Putamen (tissue), 1 donor: ENCODE data around the gene MADCAM1.

Experiments used
- DNase-seq: peaks from one replicate; pipeline ENCODE4 v3.0.0-alpha.2; 2016; ENCODE audit warnings: low spot score

MADCAM1 gene

DNA sequence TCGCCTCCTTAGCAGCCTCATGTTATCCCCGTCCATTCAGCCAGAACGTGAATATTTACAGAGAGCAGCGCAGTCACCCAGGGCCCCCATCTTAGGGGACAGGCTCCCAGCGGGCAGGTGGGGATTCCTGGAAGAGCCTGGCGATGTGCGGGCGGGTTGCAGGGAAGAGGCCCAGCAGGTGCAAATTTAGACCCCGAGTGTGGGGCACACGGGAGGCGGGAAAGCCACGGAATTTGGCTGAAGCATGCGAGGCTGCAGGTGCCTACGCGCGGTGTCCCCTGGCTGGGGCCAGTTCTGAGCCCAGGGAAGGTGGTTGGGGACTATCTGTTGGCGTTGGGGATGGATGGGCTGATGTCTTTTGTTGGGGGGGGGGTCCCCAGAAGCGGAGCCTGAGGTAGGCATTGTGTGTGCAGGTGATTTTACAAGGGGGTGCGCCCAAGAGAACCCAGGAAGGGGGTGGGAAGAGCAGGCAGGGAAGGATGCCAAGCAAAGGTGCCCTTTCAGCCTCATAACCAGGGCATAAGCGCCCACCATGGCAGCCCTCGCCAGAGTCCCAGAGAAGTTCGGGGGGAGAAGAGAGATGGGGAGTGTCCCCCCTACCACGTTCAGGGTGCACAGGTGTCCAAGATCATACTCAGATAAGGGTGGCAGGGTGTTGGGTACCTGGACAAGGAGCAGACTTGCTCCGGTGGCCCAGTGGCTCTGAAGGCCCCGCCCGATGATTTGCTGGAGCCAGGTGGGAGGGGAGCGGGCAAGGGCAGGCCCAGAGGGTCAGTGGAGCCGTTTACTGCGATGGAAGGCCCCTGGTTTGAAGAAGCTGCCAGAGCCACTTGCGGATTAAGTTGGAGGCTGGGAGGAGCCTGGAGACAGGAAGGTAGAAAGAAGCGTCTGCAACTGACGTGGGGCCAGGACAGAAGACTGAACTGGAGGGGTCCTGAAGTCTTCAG lies 12.2 kb downstream of the MADCAM1 start:
- DNase-seq, result no peak

DNA sequence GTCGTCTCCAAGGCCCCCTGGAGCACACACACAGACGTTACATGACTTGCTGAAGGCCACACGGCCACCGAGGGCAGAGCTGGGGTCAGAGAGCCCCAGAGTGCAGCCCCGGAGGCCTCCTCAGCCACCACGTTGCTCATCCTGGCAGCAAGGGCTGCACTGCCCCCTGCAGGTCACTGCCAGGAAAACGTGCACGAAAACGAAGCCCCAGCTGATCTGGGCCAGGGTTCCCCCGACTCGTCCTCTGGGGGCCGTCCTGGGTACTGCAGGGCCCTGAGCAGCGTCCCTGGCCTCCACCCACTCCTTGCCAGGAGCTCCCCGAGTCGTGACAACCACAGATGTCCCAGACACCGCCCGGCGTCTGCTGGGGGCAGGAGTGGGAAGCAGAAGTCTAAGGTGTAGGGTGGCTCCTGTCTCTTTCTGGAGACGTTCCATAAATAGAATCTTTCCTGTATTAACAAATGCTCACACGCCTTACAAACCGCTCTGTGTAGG lies 14.4 kb downstream of the MADCAM1 start:
- DNase-seq, result peak; percentile 69

DNA sequence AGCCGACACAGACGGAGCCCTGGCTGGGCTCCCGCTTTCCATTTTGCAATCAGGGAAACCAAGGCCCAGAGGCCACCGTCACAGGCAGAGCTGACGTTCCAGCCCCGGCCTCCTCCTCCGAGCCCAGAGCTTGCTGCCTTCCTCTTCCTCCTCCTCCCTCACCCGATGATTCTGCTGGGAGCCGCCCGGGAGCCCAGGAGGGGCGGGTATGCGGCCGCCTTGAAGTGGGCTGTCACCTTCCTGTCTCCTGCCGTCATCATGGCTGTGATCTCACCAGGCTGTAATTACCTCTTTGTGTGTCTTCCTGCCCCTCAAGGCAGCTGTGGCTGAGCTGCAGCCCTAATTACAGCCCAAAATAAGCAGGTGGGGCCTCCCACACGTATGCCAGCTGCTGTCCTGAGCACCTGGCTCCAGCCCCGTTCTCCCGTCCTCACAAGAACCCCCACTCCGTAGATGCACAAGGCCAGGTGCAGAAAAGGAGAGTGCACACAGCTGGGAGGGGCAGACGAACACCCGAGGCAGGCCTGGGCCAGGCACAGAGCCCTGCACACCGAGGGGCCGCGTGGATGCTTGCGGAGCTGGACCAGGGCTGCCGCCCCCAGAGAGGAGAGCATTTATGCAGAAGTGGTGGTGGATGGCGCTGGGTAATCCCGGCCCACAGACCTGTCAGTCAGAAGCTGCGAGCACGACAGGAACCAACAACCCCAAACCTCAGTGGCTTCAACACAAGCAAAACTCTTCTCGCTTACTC lies 15.0 kb downstream of the MADCAM1 start:
- DNase-seq, result no peak

DNA sequence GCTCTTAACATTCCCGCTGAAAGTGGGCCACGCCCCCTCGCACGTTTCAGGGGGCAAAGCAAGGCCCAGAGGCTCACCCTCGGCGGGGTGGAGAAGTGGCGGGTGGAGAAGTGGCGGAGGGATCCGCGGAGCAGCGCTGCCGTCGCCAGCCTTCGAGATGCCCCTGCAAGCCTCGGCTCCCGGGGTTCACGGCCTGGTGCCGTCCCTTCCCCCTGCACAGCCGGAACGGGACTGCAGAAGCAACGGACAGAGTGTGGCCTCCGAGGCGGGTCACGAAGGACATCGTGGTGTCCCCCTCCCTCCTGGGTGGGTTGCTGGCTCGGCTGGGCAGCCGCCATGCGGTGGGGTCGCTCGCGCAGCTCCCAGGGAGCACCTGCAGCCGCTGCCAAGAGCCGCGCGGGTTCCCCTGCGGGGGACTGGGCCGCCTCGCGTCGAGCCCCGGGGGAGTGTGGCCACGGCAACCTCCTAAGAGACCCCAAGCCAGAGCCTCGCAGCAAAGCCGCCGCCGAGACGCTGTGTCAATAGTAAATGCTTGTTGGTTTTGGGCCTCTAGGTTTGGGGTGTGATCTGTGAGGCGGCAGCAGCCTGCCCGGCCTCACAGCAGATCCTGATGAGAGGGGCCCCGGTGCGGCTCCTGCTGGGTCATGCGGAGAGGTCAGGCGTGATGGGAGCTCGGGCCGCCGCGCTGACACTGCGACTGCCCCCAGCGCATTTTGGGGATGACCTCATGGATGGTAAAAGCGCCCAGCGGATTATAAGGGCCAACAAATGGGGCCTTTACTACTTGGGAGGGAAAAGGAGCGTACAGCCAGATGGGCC lies 16.5 kb downstream of the MADCAM1 start:
- DNase-seq, result no peak

DNA sequence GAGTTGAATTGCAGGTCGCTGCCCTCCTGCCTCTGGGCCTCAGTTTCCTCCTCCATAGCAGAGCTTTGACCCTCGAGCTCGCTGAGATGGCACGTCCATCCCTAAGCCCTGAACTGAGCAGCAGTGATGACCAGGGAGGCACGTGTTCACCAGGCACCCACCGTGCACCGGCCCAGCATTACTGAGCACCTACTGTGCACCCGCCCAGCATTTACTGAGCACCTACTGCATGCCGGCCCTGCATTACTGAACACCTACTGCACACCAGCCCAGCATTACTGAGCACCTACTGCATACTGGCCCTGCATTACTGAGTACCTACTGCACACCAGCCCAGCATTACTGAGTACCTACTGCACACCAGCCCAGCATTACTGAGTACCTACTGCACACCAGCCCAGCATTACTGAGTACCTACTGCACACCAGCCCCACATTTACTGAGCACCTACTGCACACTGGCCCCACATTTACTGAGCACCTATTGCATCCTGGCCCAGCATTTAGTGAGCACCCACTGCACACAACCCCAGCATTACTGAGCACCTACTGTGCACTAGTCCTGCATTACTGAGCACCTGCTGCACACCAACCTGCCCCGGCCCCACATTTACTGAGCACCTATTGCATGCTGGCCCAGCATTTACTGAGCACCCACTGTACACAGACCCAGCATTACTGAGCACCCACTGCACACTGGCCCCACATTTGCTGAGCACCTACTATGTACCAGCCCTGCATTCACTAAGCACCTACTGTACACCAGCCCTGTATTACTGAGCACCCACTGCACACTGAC lies 17.3 kb downstream of the MADCAM1 start:
- no peak for DNase-seq

DNA sequence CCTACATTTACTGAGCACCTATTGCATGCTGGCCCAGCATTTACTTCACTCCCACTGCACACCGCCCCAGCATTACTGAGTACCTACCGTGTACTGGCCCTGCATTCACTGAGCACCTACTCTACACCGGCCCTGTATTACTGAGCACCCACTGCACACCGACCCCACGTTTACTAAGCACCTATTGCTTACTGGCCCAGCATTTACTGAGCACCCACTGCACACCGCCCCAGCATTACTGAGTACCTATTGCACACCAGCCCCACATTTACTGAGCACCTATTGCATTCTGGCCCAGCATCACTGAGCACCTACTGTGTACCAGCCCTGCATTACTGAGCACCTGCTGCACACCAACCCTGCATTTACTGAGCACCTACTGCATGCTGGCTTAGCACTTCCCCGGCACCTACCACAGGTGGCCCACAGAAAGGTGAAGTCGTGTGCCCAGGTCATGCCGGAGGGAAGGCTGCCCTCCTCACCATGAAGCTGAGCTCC lies 17.9 kb downstream of the MADCAM1 start:
- DNase-seq, result no peak

DNA sequence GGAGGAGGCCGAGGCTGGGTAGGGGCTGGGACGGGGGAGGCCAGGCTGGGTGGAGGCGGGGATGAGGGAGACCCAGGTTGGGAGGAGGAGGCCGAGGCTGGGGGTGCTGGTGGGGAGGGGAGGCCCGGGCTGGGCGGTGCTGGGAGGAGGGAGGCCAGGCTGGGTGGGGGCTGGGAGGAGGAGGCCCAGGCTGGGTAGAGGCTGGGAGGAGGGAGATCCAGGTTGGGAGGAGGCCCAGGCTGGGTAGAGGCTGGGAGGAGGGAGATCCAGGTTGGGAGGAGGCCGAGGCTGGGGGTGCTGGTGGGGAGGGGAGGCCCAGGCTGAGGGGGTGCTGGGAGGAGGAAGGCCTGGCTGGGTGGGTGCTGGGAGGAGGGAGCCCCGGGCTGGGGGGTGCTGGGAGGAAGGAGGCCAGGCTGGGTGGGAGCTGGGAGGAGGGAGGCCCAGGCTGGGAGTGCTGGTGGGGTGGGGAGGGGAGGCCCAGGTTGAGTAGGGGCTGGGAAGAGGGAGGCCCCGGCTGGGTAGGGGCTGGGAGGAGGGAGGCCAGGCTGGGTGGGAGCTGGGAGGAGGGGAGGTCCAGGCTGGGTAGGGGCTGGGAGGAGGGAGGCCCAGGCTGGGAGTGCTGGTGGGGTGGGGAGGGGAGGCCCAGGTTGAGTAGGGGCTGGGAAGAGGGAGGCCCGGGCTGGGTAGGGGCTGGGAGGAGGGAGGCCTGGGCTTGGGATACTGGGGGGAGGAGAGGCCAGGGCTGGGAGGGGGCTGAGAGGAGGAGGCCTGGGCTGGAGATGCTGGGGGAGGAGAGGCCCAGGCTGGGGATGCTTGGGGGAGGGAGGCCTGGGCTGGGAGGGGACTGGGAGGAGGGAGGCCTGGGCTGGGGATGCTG lies 21.7 kb downstream of the MADCAM1 start:
- no peak for DNase-seq

DNA sequence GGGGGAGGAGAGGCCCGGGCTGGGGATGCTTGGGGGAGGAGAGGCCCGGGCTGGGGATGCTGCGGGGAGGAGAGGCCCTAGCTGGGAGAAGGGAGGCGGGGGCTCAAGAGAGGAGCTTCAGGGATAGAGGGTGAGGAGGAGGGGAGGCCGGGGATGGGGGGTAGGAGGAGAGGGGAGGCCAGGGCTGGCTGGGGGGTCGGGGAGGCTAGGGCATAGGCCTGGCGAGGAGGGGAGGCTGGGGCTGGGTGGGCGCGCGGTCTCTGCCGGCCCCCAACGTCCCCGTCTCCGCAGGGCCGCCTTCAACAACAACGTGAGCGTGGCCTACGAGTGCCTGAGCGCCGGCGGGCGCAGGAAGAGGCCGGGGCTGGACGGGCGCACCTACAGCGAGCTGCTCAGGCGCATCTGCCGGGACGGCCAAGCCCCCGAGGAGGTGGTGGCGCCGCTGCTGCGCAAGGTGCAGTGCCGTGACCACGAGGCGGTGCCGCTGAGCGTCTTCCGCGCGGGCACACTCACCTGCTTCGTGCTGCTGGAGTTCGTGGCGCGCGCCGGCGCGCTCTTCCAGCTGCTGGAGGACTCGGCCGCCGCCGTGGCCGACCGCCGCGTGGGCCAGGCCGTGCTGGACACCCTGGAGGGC lies 22.4 kb downstream of the MADCAM1 start:
- no peak for DNase-seq

DNA sequence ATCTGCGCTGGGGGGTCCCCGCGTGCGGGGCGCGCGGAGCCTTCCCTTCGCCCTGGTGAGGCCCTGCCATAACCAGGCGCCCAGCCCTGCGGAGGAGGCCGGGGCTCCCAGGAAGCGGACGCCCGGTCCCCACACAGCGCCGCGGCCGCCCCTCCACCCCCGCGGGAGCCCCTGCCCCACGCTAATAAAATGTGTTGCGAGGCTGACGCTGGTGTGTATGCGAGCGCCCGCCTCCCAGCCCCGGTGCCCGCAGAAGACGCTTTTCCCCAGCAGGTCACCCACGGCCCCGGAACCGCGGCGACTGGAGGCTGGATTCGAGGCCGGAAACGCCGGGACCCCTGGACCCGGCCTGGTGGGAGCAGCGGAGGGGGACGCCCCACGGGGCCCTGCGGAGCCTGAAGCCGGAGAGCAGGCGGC lies 23.2 kb downstream of the MADCAM1 start:
- DNase-seq, result no peak

DNA sequence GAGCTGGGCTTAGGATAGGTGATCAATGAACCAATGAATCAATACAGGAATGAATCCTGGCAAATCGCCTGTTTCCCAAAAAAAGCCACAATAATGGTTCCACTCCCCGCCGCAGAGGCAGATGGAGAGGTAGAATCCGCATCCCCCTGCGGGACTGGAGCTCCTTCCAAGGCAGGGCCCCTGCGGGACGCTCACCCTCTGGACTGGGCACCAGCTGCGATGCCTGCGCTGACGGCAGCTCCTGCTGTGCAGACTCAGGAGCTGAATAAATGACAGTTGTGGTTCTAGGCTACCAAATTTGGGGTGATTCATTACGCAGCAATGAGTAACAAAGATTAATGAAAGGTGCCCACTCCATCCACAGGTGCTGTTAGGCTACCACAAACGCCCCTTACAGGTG lies 26.4 kb downstream of the MADCAM1 start:
- no peak for DNase-seq

DNA sequence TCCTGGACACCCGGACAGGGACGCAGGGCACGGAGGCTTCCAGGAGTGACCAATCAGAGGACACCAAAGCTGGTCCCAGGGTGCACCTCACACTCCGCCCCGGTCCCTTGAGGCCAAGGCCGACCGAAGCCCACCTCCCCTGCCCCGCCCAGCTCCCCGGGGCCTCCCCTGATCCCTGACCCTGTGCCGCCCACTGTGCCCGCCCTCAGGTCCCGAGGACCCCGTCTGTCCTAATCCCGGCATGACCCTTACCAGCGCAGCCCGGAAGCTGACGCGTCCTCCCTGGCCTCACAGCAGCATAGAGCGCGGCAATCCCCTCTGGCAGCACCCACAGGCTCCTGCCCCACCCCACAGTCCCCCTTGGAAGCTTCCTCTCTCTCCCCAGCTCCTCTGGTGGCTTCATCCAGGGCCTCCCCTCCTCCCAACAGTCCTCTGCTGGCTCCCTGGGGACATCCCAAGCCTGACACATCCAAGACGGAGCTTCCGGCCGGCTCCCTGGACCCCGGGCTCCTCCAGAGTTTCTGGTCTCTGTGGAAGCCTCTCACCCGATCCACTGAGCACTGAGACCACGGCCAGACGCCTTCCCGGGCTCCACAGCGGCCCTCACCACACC lies 27.9 kb downstream of the MADCAM1 start:
- DNase-seq, result no peak

DNA sequence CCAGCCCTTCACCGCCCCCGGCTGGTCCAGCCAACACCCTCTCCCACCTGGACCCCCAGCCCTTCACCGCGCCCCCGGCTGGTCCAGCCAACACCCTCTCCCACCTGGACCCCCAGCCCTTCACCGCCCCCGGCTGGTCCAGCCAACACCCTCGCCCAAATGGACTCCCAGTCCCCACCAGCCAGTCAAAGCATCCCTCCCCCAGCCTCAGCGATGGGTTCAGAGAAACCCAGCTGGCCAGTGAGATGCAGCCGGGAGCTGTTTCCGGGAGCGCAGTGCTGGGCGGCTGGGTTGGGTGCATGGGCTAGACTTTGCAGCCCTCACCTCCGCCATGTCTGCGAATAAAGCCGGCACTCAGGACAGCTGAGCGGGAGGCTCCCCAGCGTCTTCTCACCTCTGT lies 28.7 kb downstream of the MADCAM1 start:
- DNase-seq, result no peak

DNA sequence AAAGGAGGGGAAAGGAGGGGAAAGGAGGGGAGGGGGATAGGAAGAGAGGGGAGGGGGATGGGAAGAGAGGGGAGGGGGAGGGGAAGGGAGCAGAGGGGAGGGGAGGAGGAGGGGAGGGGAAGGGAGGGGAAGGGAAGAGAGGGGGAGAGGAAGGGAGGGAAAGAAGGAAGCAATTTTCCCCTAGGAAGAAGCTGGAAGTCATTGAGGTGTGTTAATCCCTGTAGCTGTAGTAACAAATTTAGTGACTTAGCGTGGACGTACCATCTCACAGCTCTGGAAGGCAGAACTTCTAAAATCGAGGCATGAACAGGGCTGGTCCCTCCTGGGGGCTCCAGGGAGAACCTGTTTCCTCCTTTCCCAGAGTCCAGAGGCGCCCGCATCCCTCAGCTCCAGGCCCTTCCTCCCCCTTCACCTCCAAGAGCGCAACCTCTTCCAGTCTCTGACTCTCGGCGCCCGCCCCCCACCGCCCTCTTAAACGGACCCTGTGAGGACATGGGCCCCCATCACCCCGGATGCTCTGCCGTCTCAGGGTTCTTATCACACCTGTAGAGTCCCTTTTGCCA lies 29.7 kb downstream of the MADCAM1 start:
- no peak for DNase-seq

DNA sequence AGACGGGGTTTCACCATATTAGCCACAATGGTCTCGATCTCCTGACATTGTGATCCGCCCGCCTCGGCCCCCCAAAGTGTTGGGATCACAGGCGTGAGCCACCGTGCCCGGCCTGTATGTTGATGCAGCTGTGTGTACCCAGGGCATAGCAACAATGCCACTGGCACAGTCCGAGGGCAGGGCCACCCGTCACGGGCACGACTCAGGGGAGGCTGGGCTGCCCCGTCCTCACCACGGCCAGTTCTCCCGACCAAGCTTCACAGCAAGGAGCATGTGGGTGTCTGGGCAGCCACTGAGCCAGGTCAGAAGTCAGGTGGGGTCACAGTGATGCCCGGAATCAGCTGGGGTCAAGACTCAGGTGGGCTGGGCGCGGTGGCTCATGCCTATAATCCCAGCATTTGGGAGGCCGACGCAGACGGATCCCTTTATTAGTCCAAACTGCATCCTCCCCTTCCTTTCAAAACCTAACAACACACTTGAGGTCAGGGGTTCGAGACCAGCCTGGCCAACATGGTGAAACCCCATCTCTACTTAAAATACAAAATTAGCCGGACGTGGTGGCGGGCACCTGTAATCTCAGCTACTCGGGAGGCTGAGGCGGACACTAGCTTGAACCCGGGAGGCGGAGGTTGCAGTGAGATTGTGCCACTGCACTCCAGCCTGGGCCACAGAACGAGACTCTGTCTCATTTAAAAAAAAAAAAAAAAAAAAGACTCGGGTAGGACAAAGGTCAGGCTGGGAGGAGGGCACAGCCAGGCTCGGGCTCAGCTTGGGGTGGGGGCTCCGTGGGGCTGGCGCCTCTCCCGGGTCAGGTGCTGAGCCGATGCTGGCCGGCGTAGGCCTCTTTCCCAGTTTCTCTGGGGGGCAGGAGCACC lies 34.1 kb downstream of the MADCAM1 start:
- no peak for DNase-seq

DNA sequence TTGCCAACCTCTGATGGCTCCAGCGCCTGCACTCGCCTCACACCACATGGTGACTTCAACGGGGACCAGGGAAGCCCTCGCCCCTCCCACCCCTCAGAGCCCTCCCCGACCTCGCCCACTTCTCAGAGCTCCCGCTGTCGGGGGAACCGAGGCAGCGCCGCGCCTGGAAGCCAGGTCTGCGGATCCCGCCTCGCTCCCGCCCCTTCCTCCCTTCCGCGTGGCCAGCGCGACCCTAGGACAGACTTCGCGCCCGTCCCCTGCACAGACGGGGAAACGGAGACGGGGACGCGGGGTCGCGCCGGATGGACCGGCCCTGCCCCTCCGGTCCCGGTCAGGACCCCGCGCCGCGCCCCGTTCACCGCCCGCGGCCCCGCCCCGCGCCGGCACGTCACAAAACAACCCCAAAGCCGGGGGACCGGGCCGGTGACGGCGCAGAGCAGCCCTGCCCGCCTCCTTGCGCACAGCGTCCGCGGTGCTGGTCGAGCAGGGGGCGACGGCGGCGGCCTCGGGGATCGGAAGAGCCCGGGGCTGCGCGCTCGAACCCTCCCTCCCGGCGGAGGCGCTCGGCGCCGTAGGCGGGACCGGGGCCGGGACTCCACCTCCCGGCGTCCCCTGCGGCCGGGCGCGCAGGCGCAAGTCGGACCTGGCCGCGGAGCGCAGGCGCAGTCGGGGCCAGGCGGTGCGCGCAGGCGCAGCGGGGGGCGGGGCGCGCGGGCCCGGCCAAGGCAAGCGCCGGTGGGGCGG lies 34.9 kb downstream of the MADCAM1 start:
- peak; percentile 77 for DNase-seq

DNA sequence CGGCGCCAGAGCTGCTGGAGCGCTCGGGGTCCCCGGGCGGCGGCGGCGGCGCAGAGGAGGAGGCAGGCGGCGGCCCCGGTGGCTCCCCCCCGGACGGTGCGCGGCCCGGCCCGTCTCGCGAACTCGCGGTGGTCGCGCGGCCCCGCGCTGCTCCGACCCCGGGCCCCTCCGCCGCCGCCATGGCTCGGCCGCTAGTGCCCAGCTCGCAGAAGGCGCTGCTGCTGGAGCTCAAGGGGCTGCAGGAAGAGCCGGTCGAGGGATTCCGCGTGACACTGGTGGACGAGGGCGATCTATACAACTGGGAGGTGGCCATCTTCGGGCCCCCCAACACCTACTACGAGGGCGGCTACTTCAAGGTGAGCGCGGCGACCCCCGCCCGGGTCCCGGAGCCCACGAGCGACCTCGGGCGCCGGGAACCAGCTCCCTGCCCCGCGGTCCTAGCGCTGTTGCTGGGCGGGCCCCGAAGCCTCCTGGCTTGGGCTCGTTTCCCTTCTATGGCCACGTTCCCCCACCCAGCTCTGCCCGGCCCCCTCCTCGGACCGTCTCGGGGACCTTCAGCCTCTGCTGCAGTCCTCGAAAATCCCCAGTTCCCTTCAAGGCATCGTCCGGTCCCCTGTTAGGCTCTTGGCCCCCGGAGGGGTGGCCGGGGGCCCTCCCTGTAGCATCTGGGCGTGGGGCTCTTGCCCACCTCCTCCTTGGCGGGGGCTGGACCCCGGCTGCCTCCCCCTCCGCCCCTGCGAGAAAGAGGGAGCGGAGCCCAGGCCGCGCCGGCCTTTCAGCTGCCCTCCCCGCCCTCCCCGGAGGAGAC lies 35.7 kb downstream of the MADCAM1 start, which contains the start of gene CDC34:
Gene CDC34 (plus strand): TSS at position 8 of the 808 bp plus-strand sequence. CDS start 172 bp downstream, at position 180.
- DNase-seq, result peak; percentile 24
